SK-N-SH treated with all-trans-retinoic acid at 6 μM for 48 hours (cell line): ENCODE data around the gene WBP11.
"Not testable (repeated sequence)": the region's sequence is repeated elsewhere in the genome, so short reads cannot be mapped to it uniquely, and the experiment has no call there.

ENCODE experiments used
- ATAC-seq: fragments of 200-7000 bp; cut with Tn5 transposase; 3 replicates; pipeline ENCODE4 v1.9.1; 2020; ENCODE audit warnings: mild to moderate bottlenecking, moderate library complexity
- ARNTL ChIP-seq: fragments of 450-650 bp; formaldehyde crosslinking; IDR thresholded peaks from 2 replicates; pipeline ENCODE4 v1.5.0; 2020; ENCODE audit warnings: low read depth, mild to moderate bottlenecking, moderate library complexity, borderline replicate concordance
- ESRRG ChIP-seq: fragments of 250-450 bp; sonication (Bioruptor Pico); IDR thresholded peaks from 2 replicates; pipeline ENCODE4 v1.6.1; 2021; ENCODE audit warnings: mild to moderate bottlenecking
- GLIS3 ChIP-seq: fragments of 250-450 bp; sonication (Bioruptor Pico); IDR thresholded peaks from 2 replicates; pipeline ENCODE4 v1.5.0; 2020; ENCODE audit warnings: mild to moderate bottlenecking, moderate library complexity
- ISL1 ChIP-seq: fragments of 250-450 bp; sonication (Bioruptor Pico); IDR thresholded peaks from 2 replicates; pipeline ENCODE4 v2.1.2; 2022; ENCODE audit warnings: mild to moderate bottlenecking, moderate library complexity
- OSR1 ChIP-seq: fragments of 250-450 bp; sonication (Bioruptor Pico); IDR thresholded peaks from 2 replicates; pipeline ENCODE4 v1.8.0; 2022; ENCODE audit warnings: moderate library complexity, mild to moderate bottlenecking, inconsistent platforms
- PPARA ChIP-seq: fragments of 250-450 bp; sonication (Bioruptor Pico); IDR thresholded peaks from 2 replicates; pipeline ENCODE4 v1.5.0; 2020; ENCODE audit warnings: mild to moderate bottlenecking, borderline replicate concordance
- SNAI2 ChIP-seq: fragments of 250-450 bp; sonication (Bioruptor Pico); IDR thresholded peaks from 2 replicates; pipeline ENCODE4 v1.5.0; 2020; ENCODE audit warnings: mild to moderate bottlenecking, moderate library complexity
- TOX ChIP-seq: fragments of 250-450 bp; sonication (Bioruptor Pico); IDR thresholded peaks from 2 replicates; pipeline ENCODE4 v1.8.0; 2021; ENCODE audit warnings: mild to moderate bottlenecking, moderate library complexity, borderline replicate concordance
- TSHZ2 ChIP-seq: fragments of 250-450 bp; sonication (Bioruptor Pico); IDR thresholded peaks from 2 replicates; pipeline ENCODE4 v1.5.0; 2020; ENCODE audit warnings: mild to moderate bottlenecking, moderate library complexity
- ZC3H10 ChIP-seq: fragments of 250-450 bp; sonication (Bioruptor Pico); IDR thresholded peaks from 2 replicates; pipeline ENCODE4 v1.5.1; 2021; ENCODE audit warnings: mild to moderate bottlenecking, moderate library complexity
- ZFP30 ChIP-seq: fragments of 450-650 bp; formaldehyde crosslinking; IDR thresholded peaks from 2 replicates; pipeline ENCODE4 v1.5.0; 2022; ENCODE audit warnings: mild to moderate bottlenecking, moderate library complexity
- ZNF565 ChIP-seq: fragments of 450-650 bp; formaldehyde crosslinking; conservative IDR thresholded peaks from 2 replicates; pipeline ENCODE4 v1.5.0; 2020; ENCODE audit warnings: low read depth, mild to moderate bottlenecking, moderate library complexity
- ZNF70 ChIP-seq: fragments of 450-650 bp; formaldehyde crosslinking; IDR thresholded peaks from 2 replicates; pipeline ENCODE4 v1.5.0; 2020; ENCODE audit warnings: mild to moderate bottlenecking, moderate library complexity
- ZNF8 ChIP-seq: fragments of 450-650 bp; formaldehyde crosslinking; IDR thresholded peaks from 2 replicates; pipeline ENCODE4 v1.5.0; 2020; ENCODE audit warnings: mild to moderate bottlenecking, moderate library complexity
- TF ChIP-seq, protein P1 (sequence below): fragments of 250-450 bp; sonication (Bioruptor Pico); IDR thresholded peaks from 2 replicates; pipeline ENCODE4 v1.5.1; 2020; ENCODE audit warnings: low read depth, mild to moderate bottlenecking, moderate library complexity
- TF ChIP-seq, protein P2 (sequence below): fragments of 250-450 bp; sonication (Bioruptor Pico); IDR thresholded peaks from 2 replicates; pipeline ENCODE4 v1.5.1; 2021; ENCODE audit warnings: mild to moderate bottlenecking, moderate library complexity

Gene WBP11

DNA sequence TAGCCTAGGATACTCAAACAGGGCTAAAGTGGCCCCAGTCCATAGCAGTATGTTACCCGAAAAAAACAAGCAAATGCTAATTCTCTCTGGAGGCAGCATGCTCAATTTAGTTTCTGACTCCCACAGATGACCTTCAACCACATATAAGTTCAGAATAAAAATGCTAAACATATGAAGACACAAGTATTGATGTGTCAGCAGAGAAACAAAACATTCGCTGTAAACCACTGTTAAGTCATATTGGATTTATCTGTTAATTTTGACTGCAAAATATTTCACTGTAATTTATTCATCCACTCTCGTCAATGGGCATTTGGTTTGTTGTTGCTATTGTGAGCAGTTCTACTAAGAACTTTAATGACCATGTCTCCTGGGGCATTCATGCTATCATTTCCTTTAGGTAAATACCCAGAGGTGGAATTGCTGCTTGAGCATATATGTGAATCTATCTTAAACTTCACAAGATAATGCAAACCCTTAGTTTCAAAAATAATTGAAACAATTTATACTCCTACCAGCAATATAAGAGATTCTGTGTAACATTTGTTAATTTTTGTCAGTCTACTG is 36.5 kb downstream of the WBP11 start:
- ATAC-seq = no peak
- TF ChIP-seq SNAI2 (CRISPR knock-in tag) = no peak
- TF ChIP-seq ARNTL (CRISPR knock-in tag) = no peak
- TF ChIP-seq TSHZ2 (CRISPR knock-in tag) = no peak
- TF ChIP-seq ISL1 (CRISPR knock-in tag) = no peak
- TF ChIP-seq, protein P1, sequence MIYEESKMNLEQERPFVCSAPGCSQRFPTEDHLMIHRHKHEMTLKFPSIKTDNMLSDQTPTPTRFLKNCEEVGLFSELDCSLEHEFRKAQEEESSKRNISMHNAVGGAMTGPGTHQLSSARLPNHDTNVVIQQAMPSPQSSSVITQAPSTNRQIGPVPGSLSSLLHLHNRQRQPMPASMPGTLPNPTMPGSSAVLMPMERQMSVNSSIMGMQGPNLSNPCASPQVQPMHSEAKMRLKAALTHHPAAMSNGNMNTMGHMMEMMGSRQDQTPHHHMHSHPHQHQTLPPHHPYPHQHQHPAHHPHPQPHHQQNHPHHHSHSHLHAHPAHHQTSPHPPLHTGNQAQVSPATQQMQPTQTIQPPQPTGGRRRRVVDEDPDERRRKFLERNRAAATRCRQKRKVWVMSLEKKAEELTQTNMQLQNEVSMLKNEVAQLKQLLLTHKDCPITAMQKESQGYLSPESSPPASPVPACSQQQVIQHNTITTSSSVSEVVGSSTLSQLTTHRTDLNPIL (CRISPR knock-in tag) = no peak
- TF ChIP-seq GLIS3 = no peak
- TF ChIP-seq, protein P2, sequence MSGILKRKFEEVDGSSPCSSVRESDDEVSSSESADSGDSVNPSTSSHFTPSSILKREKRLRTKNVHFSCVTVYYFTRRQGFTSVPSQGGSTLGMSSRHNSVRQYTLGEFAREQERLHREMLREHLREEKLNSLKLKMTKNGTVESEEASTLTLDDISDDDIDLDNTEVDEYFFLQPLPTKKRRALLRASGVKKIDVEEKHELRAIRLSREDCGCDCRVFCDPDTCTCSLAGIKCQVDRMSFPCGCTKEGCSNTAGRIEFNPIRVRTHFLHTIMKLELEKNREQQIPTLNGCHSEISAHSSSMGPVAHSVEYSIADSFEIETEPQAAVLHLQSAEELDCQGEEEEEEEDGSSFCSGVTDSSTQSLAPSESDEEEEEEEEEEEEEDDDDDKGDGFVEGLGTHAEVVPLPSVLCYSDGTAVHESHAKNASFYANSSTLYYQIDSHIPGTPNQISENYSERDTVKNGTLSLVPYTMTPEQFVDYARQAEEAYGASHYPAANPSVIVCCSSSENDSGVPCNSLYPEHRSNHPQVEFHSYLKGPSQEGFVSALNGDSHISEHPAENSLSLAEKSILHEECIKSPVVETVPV (CRISPR knock-in tag) = no peak
- TF ChIP-seq, all 23 proteins: peak for 0

- ATAC-seq = not testable (repeated sequence)
Observed at GRCh38 chr12:14766020-14766419, 37.3 kb downstream of the WBP11 start.

DNA sequence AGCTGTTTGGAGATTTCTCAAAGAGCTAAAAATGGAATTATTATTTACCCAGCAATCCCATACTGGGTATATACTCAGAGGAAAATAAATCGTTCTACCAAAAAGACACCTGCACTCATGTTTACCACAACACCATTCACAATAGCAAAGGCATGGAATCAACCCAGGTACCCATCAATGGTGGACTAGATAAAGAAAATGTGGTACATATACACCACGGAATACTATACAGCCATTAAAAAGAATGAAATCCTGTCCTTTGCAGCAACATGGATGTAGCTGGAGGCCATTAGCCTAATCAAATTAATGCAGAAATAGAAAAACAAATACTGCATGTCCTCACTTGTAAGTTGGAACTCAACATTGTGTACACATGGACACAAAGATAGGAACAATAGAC is 37.9 kb downstream of the WBP11 start:
- no peak for ATAC-seq
- TF ChIP-seq TSHZ2 (CRISPR knock-in tag) (no peak), ZC3H10 (CRISPR knock-in tag) (no peak), TOX (CRISPR knock-in tag) (no peak), ZNF565 (CRISPR knock-in tag) (no peak), ZNF8 (peak; percentile 80)

GRCh38 chr12:14759711-14760280 is 43.5 kb downstream of the WBP11 start:
- ATAC-seq = not testable (repeated sequence)

DNA sequence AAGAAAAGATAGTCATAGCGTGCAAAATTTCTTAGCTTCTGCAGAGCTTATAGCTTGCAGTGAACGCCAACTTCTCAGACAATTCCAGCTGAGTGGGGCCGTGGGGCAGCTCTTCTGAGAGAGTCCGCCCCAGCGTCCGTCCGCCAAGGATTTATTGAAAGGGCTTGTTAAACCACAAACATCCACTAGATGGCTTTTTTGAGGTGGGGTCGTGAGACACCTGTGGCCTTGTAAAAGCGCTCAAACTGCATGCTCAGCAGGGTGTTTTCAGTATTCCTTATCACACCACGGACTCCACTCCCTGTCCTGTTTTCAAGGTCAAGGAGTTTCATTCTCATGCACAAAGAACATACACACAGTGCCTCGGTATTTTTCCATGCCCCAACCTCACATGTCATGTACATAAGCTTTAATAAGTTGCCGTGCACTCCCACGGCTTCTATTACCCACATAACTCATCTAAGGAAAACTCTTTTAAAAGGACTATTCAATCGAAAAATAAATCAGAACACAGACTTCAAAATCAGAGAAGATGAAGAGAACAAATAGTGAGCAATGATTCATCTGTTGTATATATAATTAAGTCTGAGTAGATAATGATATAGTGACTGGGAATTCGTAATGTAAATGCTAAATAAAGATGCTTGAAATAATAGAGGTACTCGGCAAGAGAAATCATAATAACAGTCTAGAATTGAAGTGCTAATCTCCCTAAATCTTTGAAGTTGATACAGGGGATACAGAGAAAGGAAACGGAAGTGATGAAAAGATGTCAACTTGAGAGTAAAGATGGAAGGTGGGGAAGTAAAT is 46.7 kb downstream of the WBP11 start:
- ATAC-seq = no peak
- TF ChIP-seq, protein P1 (CRISPR knock-in tag) = no peak
- TF ChIP-seq ESRRG (CRISPR knock-in tag) (no peak), ZNF70 (CRISPR knock-in tag) (no peak), ZFP30 (CRISPR knock-in tag) (no peak), ZNF8 (no peak), GLIS3 (no peak), PPARA (CRISPR knock-in tag) (no peak), OSR1 (CRISPR knock-in tag) (no peak)
- TF ChIP-seq, protein P2 (CRISPR knock-in tag) = no peak
